Glutamatergic neuron (in vitro differentiated cells): ENCODE measurements around the gene EXPH5. TPM values are rescaled to one million over a fixed set of nuclear protein-coding genes. Genes with fewer than 3 reads are reported as not detected.

Experiments
- DNase-seq: peaks from one replicate; pipeline ENCODE4 v3.0.0; 2022
- H3K27ac Mint-ChIP-seq: one replicate; pipeline ENCODE4 v1.8.0; 2020; ENCODE audit warnings: mild to moderate bottlenecking, mixed read lengths, inconsistent platforms; ENCODE audit not compliant: unreplicated experiment
- H3K27me3 Mint-ChIP-seq: one replicate; pipeline ENCODE4 v1.8.0; 2020; ENCODE audit warnings: mild to moderate bottlenecking, moderate library complexity, mixed read lengths, inconsistent platforms; ENCODE audit not compliant: unreplicated experiment
- H3K36me3 Mint-ChIP-seq: one replicate; pipeline ENCODE4 v1.8.0; 2020; ENCODE audit warnings: mild to moderate bottlenecking, mixed read lengths, inconsistent platforms; ENCODE audit not compliant: unreplicated experiment
- H3K4me1 Mint-ChIP-seq: one replicate; pipeline ENCODE4 v1.8.0; 2020; ENCODE audit warnings: mild to moderate bottlenecking, low read depth, mixed read lengths, inconsistent platforms; ENCODE audit not compliant: unreplicated experiment
- H3K4me3 Mint-ChIP-seq: one replicate; pipeline ENCODE4 v1.8.0; 2020; ENCODE audit warnings: mild to moderate bottlenecking, mixed read lengths, inconsistent platforms; ENCODE audit not compliant: unreplicated experiment
- H3K9me3 Mint-ChIP-seq: one replicate; pipeline ENCODE4 v1.8.0; 2020; ENCODE audit warnings: mild to moderate bottlenecking, moderate library complexity, mixed read lengths, inconsistent platforms; ENCODE audit not compliant: unreplicated experiment
- CTCF ChIP-seq: fragments of 200-600 bp; sonication (generic); IDR thresholded peaks from one replicate; pipeline ENCODE4 v1.5.0; 2021; ENCODE audit not compliant: partially characterized antibody, unreplicated experiment
- total RNA-seq: library from RNA; stranded (reverse); fragmentation: NEBNext Ultra II Directional; extraction: Animal tissue kit (Norgen Biotek cat#: 25700); gene quantifications from one replicate; pipeline ENCODE4 v1.2.1, GENCODE V29; 2021; ENCODE audit not compliant: unreplicated experiment

The EXPH5 gene
- total RNA-seq, 1 donor from 2014 or later, result 0.44 TPM

DNA sequence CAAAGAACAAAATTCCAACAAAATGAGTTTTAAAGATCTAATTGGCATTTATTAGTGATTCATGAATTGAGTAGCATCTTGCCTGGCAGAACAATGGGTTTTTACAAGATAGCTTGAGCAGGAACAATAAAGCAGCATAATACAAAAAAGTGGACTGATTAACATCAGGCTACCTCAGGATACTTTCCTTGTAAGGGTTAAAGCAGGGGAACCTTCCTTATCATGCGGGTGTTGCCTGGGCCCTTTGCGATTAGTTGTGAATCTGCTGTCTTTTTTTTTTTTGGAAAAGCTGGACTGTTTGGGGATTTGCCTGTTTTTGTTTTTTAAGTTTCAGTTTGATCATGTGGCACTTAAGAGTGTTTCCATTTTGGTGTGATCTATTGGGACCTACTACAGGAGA, 37.5 kb downstream of the EXPH5 start:
- H3K36me3 Mint-ChIP-seq, result no peaks in the 10 kb centered on the region
- H3K27me3 Mint-ChIP-seq, result no peaks in the 10 kb centered on the region
- DNase-seq, result no peak
- H3K4me3 Mint-ChIP-seq, result no peak overlapping the region
- peaks cover 1% of the 10 kb centered on the region for H3K9me3 Mint-ChIP-seq
- H3K4me1 Mint-ChIP-seq, result peaks cover 4% of the 10 kb centered on the region
- no peak for TF ChIP-seq CTCF
- no peak overlapping the region for H3K27ac Mint-ChIP-seq

DNA sequence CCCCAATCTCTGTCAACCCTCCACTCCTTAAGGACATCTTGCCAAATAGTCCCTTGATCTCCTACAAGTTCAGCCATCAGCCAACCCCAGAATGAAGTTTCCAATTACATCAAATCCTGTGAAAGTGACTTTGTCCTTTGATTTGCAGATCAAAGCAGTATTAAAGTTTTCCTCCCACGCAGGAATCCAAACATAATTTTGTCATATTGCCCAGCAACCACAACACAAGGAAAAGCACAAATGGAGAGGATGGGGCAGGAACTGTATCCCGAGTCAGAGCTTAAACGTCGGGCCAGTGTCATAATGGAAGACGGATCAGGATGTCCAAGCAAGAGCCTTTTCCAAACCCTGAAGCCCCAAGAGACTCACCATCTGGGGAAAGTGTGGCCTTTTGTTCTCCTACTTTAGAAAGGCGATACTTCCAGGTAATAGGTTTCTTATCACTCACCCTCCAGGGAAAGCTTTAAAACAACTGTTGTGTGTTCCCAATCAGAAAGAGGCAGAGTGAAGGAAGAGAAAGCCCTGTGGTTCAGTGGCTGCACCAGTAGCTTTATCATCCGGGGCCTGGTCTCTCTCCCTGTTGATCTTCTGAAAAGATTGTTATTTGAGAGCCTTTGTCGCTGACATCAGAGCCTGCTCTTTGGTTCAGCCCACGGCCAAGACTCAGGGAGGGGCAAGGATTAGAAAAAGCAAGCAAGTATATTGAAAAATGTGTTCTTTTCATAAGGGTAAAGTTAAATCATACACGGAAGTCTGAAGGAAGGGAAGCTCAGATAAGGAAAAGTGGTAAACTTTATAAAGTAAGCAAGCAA, 41.7 kb downstream of the EXPH5 start:
- H3K4me3 Mint-ChIP-seq, result no peak overlapping the region
- no peaks in the 10 kb centered on the region for H3K27me3 Mint-ChIP-seq
- H3K4me1 Mint-ChIP-seq, result peaks cover 4% of the 10 kb centered on the region
- no peak for DNase-seq
- peaks cover 1% of the 10 kb centered on the region for H3K9me3 Mint-ChIP-seq
- H3K36me3 Mint-ChIP-seq, result no peaks in the 10 kb centered on the region
- H3K27ac Mint-ChIP-seq, result no peak overlapping the region
- TF ChIP-seq CTCF, result no peak

- no peak for DNase-seq
- Mint-ChIP-seq H3K9me3 (peaks cover 1% of the 10 kb centered on the region), H3K4me3 (no peak overlapping the region), H3K27me3 (no peaks in the 10 kb centered on the region), H3K36me3 (no peaks in the 10 kb centered on the region), H3K27ac (no peak overlapping the region), H3K4me1 (peaks cover 4% of the 10 kb centered on the region)
- no peak for TF ChIP-seq CTCF
These were observed 44.2 kb downstream of the EXPH5 start for GRCh38 chr11:108549319-108549885.

DNA sequence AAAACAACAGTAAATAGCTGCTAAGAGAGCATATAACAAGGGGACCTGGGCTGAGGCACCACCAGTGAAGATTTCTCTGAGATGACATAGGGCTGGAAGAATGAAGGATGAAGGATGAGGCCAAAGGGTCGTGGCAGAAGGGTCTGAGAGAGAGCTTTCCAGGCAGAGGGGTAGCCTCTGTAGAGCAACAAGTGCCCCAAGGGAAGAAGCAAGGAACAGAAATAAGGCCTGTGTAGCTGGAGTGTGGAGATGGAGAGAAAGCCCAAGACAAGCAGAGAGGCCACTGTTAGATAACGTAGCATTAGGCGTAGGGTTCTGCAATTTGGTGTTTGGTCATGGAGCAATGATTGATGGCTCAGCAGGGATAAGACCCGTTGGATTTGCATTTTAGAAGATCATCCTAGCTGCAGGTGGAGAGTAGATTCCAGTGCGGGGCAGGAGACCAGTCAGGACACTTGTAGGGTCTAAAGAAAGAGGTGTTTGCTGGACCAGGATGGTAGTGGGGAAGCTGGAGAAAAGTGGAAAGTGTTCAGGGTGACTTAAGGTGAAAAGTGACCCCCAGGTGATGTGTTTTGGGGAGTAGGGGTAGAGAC, 47.6 kb downstream of the EXPH5 start:
- no peak overlapping the region for H3K4me3 Mint-ChIP-seq
- H3K4me1 Mint-ChIP-seq, result no peaks in the 10 kb centered on the region
- no peak for TF ChIP-seq CTCF
- H3K27me3 Mint-ChIP-seq, result no peaks in the 10 kb centered on the region
- no peak overlapping the region for H3K27ac Mint-ChIP-seq
- H3K9me3 Mint-ChIP-seq, result no peaks in the 10 kb centered on the region
- H3K36me3 Mint-ChIP-seq, result no peaks in the 10 kb centered on the region
- no peak for DNase-seq

DNA sequence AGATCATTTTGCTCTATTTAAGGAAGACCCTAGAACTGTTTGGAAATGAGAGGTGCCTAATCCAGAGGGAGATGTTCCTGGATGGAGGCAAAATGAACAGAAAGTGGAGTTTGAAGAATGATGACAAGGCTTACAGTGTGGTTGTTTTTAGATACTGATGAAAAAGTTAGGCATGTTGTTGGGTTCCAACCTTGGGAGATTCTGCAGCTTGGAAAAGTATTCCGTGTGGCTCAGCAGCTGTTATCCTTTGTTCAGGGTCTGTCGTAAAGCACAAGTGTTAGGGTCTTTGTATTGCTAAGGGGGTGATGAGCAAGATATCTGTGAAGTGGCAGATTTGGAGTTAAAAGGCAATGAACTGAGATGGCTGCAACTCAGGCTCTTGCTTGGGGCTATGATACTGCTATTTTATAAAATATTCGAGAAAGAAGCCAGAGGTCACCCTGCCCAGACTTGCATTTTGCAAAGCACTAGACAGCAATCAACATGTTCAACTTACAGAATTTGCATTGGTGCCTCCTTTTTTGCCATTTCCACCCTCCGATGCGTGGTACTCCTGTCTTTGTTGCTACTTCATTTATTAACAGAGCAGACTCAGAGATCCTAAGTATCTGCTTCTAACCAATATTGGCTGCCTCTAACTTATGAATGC, 50.1 kb downstream of the EXPH5 start:
- no peaks in the 10 kb centered on the region for H3K9me3 Mint-ChIP-seq
- no peak overlapping the region for H3K4me3 Mint-ChIP-seq
- H3K27me3 Mint-ChIP-seq, result no peaks in the 10 kb centered on the region
- H3K4me1 Mint-ChIP-seq, result peaks cover 4% of the 10 kb centered on the region
- H3K27ac Mint-ChIP-seq, result no peak overlapping the region
- no peak for DNase-seq
- no peak for TF ChIP-seq CTCF
- no peaks in the 10 kb centered on the region for H3K36me3 Mint-ChIP-seq
